ENCODE measurements around the gene CLDN8. TPM values are rescaled to one million over a fixed set of nuclear protein-coding genes. Genes with fewer than 3 reads are reported as not detected.

The CLDN8 gene
- total RNA-seq, 1 donor from 2014 or later: not detected

Other genes starting within 250 kb of the CLDN8 start
- not detected in 2 replicates for gene CLDN17, start 49.3 kb downstream of the CLDN8 start, total RNA-seq
- gene KRTAP24-1, start 66.9 kb upstream of the CLDN8 start, total RNA-seq: not detected in 2 replicates
- gene KRTAP25-1, start 73.4 kb upstream of the CLDN8 start, total RNA-seq: not detected in 2 replicates
- gene KRTAP26-1, start 104.2 kb upstream of the CLDN8 start, total RNA-seq: not detected in 2 replicates
- gene KRTAP27-1, start 121.6 kb upstream of the CLDN8 start, total RNA-seq: not detected in 2 replicates
- gene KRTAP23-1, start 132.5 kb upstream of the CLDN8 start, total RNA-seq: not detected in 2 replicates
- not detected in 2 replicates for gene KRTAP13-2, start 156.2 kb upstream of the CLDN8 start, total RNA-seq
- gene KRTAP13-1, start 179.9 kb upstream of the CLDN8 start, total RNA-seq: not detected in 2 replicates
- not detected in 2 replicates for gene KRTAP13-3, start 209.8 kb upstream of the CLDN8 start, total RNA-seq
- not detected in 2 replicates for gene KRTAP13-4, start 214.1 kb upstream of the CLDN8 start, total RNA-seq
- not detected in 2 replicates for gene KRTAP15-1, start 224.2 kb upstream of the CLDN8 start, total RNA-seq

Measured in astrocyte (in vitro differentiated cells and primary cell).